Gastroesophageal sphincter (tissue), 3 donors: ENCODE measurements around the gene NDUFB11.

Experiments
- POLR2AphosphoS5 ChIP-seq: sonication (generic); formaldehyde crosslinking; IDR thresholded peaks from one replicate; pipeline ENCODE4 v1.6.1; 2017; ENCODE audit warnings: antibody characterized with exemption
- TF ChIP-seq, protein P1 (sequence below), 4 experiments: fragments of 200-600 bp in 2 of 4; fragments of 450-650 bp in 2 of 4; sonication (generic) in 1 of 4; IDR thresholded peaks; one replicate each; pipeline ENCODE4 v1.5.1; 2017 to 2019; ENCODE audit warnings: antibody characterized with exemption in 4 of 4, mild to moderate bottlenecking in 2 of 4, moderate library complexity in 2 of 4

DNA sequence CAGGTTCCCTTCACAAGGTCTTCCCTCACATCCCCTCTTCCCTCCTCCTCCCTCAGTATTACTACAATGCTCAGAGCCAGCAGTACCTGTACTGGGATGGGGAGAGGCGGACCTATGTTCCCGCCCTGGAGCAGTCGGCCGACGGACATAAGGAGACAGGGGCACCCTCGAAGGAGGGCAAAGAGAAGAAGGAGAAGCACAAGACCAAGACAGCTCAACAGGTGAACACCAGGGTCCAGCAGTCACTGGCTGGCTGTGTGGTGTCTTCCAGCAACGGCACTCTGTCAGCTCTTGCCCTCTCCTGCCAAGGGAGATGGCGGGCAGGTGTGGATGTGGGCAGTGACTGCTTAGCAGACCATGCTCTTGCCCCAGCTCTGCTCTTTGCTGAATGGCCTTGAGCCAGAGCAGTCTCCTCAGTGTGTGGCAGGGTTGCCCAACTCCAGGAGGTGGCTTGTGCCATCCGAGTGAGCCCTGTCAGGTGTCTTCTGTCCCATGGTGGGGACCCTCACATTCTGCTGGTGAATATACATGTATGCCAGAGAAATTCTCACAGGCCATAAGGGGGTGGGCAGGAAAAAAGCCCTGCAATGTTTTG, 37.7 kb upstream of the NDUFB11 start:
- TF ChIP-seq, protein P1, sequence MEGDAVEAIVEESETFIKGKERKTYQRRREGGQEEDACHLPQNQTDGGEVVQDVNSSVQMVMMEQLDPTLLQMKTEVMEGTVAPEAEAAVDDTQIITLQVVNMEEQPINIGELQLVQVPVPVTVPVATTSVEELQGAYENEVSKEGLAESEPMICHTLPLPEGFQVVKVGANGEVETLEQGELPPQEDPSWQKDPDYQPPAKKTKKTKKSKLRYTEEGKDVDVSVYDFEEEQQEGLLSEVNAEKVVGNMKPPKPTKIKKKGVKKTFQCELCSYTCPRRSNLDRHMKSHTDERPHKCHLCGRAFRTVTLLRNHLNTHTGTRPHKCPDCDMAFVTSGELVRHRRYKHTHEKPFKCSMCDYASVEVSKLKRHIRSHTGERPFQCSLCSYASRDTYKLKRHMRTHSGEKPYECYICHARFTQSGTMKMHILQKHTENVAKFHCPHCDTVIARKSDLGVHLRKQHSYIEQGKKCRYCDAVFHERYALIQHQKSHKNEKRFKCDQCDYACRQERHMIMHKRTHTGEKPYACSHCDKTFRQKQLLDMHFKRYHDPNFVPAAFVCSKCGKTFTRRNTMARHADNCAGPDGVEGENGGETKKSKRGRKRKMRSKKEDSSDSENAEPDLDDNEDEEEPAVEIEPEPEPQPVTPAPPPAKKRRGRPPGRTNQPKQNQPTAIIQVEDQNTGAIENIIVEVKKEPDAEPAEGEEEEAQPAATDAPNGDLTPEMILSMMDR (IDR thresholded peaks at IDR 0.05) = no peak
- TF ChIP-seq POLR2AphosphoS5 = no peak
